HepG2 (cell line): ENCODE data around the gene VAMP8. TPM values are rescaled to one million over a fixed set of nuclear protein-coding genes. Genes with fewer than 3 reads are reported as not detected.

Experiments used
- ERF ChIP-seq: IDR thresholded peaks from 2 replicates; pipeline ENCODE4 v1.6.1; 2018; ENCODE audit warnings: missing biosample characterization, missing genetic modification reagents
- HNF1A ChIP-seq, 2 experiments: sonication (generic) in 1 of 2; formaldehyde crosslinking in 1 of 2; IDR thresholded peaks; 2 replicates each; pipeline versions ENCODE4 v1.4.0 to v1.6.1; 2016 to 2020; ENCODE audit warnings: borderline replicate concordance in 1 of 2, low read depth in 1 of 2, mild to moderate bottlenecking in 1 of 2, missing genetic modification reagents in 1 of 2
- HNRNPK ChIP-seq: fragments of 200-400 bp; formaldehyde crosslinking; IDR thresholded peaks from 2 replicates; pipeline ENCODE4 v1.6.1; 2018; ENCODE audit warnings: low read length, low read depth, moderate library complexity, mild to moderate bottlenecking; ENCODE audit not compliant: poor library complexity, severe bottlenecking
- HOXD1 ChIP-seq: sonication (generic); formaldehyde crosslinking; IDR thresholded peaks from 2 replicates; pipeline ENCODE4 v1.5.0; 2020; ENCODE audit warnings: missing genetic modification reagents
- NR2F6 ChIP-seq, 2 experiments: IDR thresholded peaks; 2 replicates each; pipeline ENCODE4 v1.6.1; 2016; ENCODE audit warnings: antibody characterized with exemption in 1 of 2, mild to moderate bottlenecking in 1 of 2
- UBTF ChIP-seq: sonication (generic); formaldehyde crosslinking; IDR thresholded peaks from 2 replicates; pipeline ENCODE4 v1.4.0; 2020; ENCODE audit warnings: mild to moderate bottlenecking, missing genetic modification reagents
- ZBTB43 ChIP-seq: sonication (generic); formaldehyde crosslinking; conservative IDR thresholded peaks from 2 replicates; pipeline ENCODE4 v1.4.0; 2020; ENCODE audit warnings: missing genetic modification reagents
- ZNF263 ChIP-seq: sonication (generic); formaldehyde crosslinking; IDR thresholded peaks from 2 replicates; pipeline ENCODE4 v1.4.0; 2020; ENCODE audit warnings: missing genetic modification reagents
- ZNF282 ChIP-seq: fragments of 450-650 bp; IDR thresholded peaks from 2 replicates; pipeline ENCODE4 v1.6.1; 2018; ENCODE audit not compliant: partially characterized antibody
- polyA plus RNA-seq, 8 experiments: library from polyadenylated mRNA; depleted of rRNA in 3 of 8; stranded (reverse) in 7 of 8; unstranded in 1 of 8; fragments of >200 nt; fragmentation: Illumina TruSeq in 4 of 8; extraction: Trizol in 4 of 8; gene quantifications; 2 replicates each; pipeline versions ENCODE4 v1.2.1 to v1.2.3, GENCODE V29; 2011 to 2016; ENCODE audit warnings: low read depth in 4 of 8, missing spikeins in 1 of 8, mixed read lengths in 1 of 8; ENCODE audit not compliant: insufficient read depth in 1 of 8
- total RNA-seq, 5 experiments: library from RNA; depleted of rRNA; stranded (reverse); fragments of >200 nt; fragmentation: Illumina TruSeq; extraction: Trizol; gene quantifications; 2 replicates each; pipeline ENCODE4 v1.2.3, GENCODE V29; 2016; ENCODE audit warnings: low read depth in 1 of 5
- TF ChIP-seq, protein P1 (sequence below): sonication (generic); formaldehyde crosslinking; IDR thresholded peaks from 2 replicates; pipeline ENCODE4 v1.4.0; 2020; ENCODE audit warnings: mild to moderate bottlenecking, missing genetic modification reagents, borderline replicate concordance
- TF ChIP-seq, protein P2 (sequence below): IDR thresholded peaks from 2 replicates; pipeline ENCODE4 v1.6.1; 2016; ENCODE audit warnings: low read depth

The VAMP8 gene
- total and polyA plus RNA-seq, 2 of the 13 experiments (the other 11 are each of a cell fraction or from before 2014, with no cell fraction given): 83.3 to 157 TPM

GRCh38 chr2:85601771-85602475 is 24.5 kb downstream of the VAMP8 start (continued):
- TF ChIP-seq, protein P1, sequence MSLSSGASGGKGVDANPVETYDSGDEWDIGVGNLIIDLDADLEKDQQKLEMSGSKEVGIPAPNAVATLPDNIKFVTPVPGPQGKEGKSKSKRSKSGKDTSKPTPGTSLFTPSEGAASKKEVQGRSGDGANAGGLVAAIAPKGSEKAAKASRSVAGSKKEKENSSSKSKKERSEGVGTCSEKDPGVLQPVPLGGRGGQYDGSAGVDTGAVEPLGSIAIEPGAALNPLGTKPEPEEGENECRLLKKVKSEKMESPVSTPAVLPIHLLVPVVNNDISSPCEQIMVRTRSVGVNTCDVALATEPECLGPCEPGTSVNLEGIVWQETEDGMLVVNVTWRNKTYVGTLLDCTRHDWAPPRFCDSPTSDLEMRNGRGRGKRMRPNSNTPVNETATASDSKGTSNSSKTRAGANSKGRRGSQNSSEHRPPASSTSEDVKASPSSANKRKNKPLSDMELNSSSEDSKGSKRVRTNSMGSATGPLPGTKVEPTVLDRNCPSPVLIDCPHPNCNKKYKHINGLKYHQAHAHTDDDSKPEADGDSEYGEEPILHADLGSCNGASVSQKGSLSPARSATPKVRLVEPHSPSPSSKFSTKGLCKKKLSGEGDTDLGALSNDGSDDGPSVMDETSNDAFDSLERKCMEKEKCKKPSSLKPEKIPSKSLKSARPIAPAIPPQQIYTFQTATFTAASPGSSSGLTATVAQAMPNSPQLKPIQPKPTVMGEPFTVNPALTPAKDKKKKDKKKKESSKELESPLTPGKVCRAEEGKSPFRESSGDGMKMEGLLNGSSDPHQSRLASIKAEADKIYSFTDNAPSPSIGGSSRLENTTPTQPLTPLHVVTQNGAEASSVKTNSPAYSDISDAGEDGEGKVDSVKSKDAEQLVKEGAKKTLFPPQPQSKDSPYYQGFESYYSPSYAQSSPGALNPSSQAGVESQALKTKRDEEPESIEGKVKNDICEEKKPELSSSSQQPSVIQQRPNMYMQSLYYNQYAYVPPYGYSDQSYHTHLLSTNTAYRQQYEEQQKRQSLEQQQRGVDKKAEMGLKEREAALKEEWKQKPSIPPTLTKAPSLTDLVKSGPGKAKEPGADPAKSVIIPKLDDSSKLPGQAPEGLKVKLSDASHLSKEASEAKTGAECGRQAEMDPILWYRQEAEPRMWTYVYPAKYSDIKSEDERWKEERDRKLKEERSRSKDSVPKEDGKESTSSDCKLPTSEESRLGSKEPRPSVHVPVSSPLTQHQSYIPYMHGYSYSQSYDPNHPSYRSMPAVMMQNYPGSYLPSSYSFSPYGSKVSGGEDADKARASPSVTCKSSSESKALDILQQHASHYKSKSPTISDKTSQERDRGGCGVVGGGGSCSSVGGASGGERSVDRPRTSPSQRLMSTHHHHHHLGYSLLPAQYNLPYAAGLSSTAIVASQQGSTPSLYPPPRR (CRISPR knock-in tag): peak; percentile 49
- TF ChIP-seq ERF (CRISPR knock-in tag): peak; percentile 19; the same call in 1 of the 2 replicates
- TF ChIP-seq HNF1A (IDR thresholded peaks at IDR 0.05; ENCODE audit: low read depth): no peak
- TF ChIP-seq HNF1A (CRISPR knock-in tag; IDR thresholded peaks at IDR 0.05; ENCODE audit: borderline replicate concordance): no peak
- TF ChIP-seq ZNF282: no peak
- peak; percentile 6; the same call in 1 of the 2 replicates for TF ChIP-seq UBTF (CRISPR knock-in tag)
- TF ChIP-seq ZBTB43 (CRISPR knock-in tag): no peak
- 0 out of 2 replicates have a peak, but pooled peaks have one; percentile 5 for TF ChIP-seq ZNF263 (CRISPR knock-in tag)
- TF ChIP-seq HNRNPK: peak; percentile 57
- peak; percentile 48; the same call in 1 of the 2 replicates for TF ChIP-seq HOXD1 (CRISPR knock-in tag)
- TF ChIP-seq, protein P2, sequence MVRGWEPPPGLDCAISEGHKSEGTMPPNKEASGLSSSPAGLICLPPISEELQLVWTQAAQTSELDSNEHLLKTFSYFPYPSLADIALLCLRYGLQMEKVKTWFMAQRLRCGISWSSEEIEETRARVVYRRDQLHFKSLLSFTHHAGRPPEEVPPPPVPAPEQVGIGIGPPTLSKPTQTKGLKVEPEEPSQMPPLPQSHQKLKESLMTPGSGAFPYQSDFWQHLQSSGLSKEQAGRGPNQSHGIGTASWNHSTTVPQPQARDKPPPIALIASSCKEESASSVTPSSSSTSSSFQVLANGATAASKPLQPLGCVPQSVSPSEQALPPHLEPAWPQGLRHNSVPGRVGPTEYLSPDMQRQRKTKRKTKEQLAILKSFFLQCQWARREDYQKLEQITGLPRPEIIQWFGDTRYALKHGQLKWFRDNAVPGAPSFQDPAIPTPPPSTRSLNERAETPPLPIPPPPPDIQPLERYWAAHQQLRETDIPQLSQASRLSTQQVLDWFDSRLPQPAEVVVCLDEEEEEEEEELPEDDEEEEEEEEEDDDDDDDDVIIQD (CRISPR knock-in tag): 0 out of 2 replicates have a peak, but pooled peaks have one; percentile 33
- peak; percentile 33; the same call in 1 of the 2 replicates for TF ChIP-seq NR2F6 (IDR thresholded peaks at IDR 0.05)
- peak; percentile 41; the same call in 1 of the 2 replicates for TF ChIP-seq NR2F6 (CRISPR knock-in tag; IDR thresholded peaks at IDR 0.05)
